Stimulated activated CD8-positive, alpha-beta memory T cell treated with anti-CD3 and anti-CD28 coated beads, Interleukin-15, amount 100 ng/mL, for 48 hours (primary cell): ENCODE results near the gene ZNF286A.
"Not testable (repeated sequence)": the region's sequence is repeated elsewhere in the genome, so short reads cannot be mapped to it uniquely, and the experiment has no call there.

Experiments
- DNase-seq, 2 donors: peaks; one replicate each; pipeline ENCODE4 v3.0.0-alpha.2; 2020; ENCODE audit warnings: low read depth in 2 of 2

The ZNF286A gene

GRCh38 chr17:15699937-15700336 lies 385 bp downstream of the ZNF286A start:
- DNase-seq: not testable (repeated sequence)

- DNase-seq: not testable (repeated sequence)
Measured at GRCh38 chr17:15704239-15704638, 4.7 kb downstream of the ZNF286A start.

DNA sequence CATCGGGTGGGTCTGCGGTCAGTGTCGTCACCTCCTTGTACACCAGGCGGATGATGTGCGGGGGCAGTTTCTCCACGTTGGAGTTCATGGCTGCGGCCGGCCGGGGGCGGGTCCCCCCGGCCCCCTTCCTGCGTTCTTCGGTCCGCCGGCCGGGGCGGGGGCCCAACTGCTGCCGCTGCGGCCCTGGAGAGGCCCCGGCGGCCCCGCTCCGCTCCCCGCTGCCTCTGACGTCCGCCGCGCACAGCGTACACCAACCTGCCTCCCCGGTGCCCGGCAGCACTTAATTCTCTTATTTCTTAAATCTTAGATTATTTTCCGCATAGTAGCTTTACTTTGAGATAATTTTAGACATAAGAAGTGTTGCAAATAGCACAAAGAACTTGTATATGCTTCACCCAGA lies 5.3 kb downstream of the ZNF286A start:
- not testable (repeated sequence) for DNase-seq

- DNase-seq: not testable (repeated sequence)
Measured at GRCh38 chr17:15708879-15709278, 9.3 kb downstream of the ZNF286A start.

DNA sequence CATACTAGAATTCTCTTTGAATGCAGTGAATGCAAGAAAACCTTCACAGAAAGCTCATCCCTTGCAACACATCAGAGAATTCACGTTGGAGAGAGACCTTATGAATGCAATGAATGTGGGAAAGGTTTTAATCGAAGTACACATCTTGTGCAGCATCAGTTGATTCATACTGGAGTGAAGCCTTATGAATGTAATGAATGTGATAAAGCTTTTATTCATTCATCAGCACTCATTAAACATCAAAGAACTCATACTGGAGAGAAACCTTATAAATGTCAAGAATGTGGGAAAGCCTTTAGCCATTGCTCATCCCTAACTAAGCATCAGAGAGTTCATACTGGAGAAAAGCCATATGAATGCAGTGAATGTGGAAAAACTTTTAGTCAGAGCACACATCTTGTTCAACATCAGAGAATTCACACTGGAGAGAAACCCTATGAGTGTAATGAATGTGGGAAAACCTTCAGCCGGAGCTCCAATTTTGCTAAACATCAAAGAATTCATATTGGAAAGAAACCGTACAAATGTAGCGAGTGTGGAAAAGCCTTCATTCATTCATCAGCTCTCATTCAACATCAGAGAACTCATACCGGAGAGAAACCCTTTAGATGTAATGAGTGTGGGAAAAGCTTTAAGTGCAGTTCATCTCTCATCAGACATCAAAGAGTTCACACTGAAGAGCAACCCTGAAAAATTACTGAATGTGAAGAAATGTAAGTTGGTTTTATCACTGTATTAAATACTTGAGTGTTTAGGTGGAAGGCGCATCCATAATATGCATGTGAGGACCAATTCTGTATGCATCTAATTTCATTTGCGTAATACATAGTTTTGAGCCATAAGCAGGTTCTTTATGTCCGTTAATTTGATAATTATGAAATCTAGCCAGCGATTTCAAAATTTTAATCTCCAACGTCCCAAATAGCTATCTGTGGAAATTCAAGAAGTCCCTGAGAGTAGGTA lies 17.3 kb downstream of the ZNF286A start:
- not testable (repeated sequence) for DNase-seq

- not testable (repeated sequence) for DNase-seq
Measured at GRCh38 chr17:15730535-15730934, 31.0 kb downstream of the ZNF286A start.

- not testable (repeated sequence) for DNase-seq
Measured at GRCh38 chr17:15731900-15732299, 32.3 kb downstream of the ZNF286A start, which contains the start of gene TBC1D26. TBC1D26 (plus strand) TSS chr17:15732283; CDS start chr17:15735349, 3,066 bp downstream.

- DNase-seq: not testable (repeated sequence)
Measured at GRCh38 chr17:15733174-15733789, 33.7 kb downstream of the ZNF286A start.

DNA sequence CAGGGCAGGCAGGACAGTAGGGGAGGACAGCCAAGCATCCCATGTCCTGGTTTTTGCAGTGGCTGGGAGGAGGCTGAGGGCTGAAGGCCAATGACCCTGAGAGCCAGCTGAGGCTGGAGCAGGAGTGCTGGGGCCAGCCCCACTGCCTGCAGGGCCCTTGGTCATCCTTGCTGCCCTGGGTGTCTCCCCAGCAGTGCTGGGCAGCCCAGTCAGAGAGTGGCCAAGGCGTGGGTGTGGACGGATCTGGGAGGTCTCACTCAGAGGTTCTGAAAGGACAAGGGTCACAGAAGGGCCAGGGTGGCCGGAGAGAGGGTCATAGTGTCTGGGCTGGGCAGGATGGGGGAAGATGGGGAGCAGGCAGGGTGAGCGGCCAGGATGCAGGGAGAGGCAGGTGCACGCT lies 37.0 kb downstream of the ZNF286A start:
- DNase-seq: not testable (repeated sequence)

DNA sequence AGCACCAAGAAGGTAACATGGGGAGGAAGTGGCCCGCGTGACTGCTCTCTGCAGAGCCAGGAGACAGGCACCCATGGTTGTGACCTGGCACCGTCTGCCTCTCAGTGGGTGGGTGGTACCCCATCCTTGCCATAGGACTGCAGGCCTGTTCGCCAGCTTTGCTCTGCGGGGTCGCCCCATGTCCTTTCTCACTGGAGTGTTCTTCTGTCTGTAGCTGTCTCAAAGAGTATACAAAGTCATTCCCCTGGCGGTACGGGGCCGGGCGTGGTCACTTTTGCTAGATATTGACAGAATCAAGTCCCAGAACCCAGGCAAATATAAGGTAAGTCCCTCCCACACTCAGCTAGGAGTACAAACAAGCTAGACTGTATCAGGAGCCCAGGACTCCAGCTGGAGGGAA lies 38.5 kb downstream of the ZNF286A start:
- no peak for DNase-seq

DNA sequence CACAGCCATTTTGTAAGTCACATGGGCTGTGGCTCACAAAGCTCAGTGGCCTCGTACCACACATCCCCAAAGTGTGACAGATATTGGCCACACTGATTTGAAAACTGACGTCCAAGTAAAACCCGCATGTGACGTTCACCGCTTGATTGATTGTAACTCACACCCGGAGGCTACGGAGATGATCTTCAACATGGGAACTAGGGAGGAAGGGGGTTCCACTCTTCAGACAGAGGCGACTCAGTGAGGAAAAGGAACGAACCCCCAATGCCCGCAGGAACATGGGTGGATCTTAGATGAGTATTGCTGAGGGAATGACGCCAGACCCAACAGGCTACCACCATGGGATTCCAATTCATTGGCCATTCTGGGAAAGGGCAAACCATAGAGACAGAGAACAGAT lies 39.7 kb downstream of the ZNF286A start:
- DNase-seq: not testable (repeated sequence)

DNA sequence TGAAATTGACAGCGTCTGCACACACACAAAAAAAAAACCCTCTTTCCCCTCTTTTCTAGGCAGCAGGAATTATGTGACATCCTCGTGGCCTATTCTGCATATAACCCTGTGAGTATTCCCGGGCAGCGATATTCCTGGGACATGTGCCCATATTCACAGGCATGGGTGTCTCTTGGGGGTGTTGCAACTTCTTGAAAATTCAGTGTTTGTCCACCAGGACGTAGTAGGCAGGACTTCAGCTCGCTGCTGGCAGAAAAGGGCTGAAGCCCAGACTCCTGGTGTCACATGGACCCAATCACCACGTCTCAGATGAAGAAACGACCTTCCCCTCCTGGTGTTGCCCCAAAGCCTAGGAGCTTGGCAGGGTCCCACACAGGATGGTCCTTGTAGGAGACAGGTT lies 40.5 kb downstream of the ZNF286A start:
- not testable (repeated sequence) for DNase-seq

DNA sequence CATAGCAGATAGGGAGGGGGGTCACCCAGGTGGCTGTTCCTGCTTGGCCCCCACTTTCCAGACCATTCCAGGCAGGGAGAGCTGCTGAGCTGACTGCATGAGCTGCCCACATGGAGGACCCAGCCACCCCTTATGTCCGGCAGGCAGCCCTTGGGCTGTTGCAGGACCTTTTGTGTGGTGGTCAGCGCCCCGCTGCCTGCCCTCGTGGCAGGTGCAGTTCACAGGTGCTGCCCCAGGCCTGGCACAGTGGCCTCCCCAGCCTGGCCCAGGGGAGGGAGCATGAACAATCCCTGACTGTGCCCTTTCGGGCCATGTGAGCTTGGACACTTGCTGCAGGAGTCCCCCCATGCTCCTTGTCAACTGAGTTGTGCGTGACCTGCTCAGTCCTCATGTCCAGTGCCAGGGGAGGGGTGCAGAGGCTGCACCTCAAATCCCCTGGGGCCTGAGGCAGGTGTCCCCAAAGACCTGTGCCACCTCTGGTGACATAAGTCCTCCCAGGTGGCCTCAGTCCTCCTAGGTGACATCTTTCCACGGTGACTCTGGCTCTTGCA lies 41.1 kb downstream of the ZNF286A start:
- DNase-seq: no peak

DNA sequence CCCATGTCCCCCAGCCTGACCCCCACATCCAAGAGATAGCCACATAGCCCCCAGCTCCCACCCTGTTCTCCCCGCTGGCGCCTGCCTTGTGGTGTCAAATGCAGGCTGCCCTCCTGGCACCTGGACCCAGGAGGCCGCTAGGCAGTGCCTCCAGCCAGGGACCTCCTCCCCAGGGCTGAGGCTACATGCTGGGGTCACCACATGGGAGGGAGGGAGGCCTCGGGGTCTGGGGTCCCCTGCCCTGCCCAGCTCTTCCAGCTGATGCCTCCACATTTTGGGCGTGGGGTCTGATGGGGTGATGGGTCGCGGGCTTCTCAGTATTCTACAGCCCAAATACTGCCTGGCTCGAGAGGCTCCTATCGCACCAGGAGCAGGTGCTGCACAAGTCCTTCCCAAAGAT lies 42.1 kb downstream of the ZNF286A start:
- no peak for DNase-seq

GRCh38 chr17:15742051-15742795 lies 42.7 kb downstream of the ZNF286A start:
- no peak for DNase-seq

DNA sequence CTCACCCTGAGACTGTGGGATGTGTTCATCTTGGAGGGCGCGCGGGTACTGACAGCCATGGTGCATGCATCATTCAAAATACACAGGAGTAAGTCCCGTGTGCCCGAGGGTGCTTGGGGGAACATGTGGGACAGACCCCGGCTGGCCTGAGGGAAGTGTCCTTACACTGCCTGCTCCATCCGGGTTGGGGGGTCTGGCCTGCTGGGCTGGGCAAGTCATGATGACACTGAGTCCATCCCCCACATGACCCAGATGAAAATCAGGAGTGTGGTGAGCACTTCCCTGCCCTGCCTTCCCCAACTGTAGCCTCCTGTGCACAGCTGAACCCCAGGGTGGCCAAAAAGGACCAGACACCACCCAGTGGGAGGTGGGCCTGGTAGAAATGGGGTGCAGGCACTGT lies 43.4 kb downstream of the ZNF286A start:
- DNase-seq: no peak

- no peak for DNase-seq
Measured at GRCh38 chr17:15744074-15744676, 44.6 kb downstream of the ZNF286A start.

- DNase-seq: no peak
Measured at GRCh38 chr17:15744885-15745284, 45.3 kb downstream of the ZNF286A start.

- DNase-seq: not testable (repeated sequence)
Measured at GRCh38 chr17:15749403-15749802, 49.9 kb downstream of the ZNF286A start.

DNA sequence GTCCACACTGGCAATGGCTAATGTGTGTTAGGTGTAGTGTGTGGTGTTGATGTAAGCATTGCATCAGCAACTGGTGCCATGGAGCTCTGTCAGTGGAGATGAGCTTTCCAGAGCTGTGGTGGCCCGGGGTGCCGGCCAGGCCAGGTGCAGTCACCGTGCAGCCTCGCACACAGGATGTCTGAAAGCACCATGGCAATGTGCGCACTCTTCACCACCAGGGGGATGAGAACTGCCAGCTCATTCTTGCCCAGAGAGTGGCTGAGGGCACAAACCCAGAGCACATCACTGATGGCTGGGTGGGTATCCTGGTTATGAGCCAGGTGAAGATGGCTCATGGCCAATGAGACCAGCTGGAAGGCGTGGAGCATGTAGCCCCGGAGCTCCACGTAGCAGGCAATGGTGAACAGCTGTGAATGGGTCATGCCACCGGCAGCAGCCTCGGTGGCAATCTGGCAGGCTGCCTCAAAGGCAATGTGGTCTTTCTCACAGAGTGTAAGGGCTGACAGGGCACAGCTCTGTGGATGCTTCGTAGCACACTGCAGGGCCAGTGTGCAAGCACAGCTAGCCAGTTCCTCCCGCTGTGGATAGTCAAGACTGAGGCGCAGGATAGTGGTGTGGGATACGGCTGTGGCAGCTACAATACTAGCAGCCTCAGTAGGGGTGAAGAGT lies 69.4 kb downstream of the ZNF286A start:
- DNase-seq: not testable (repeated sequence)
